ENCODE results near the gene ZSCAN10. TPM values are rescaled to one million over a fixed set of nuclear protein-coding genes. Genes with fewer than 3 reads are reported as not detected.

ZSCAN10 gene
- total RNA-seq (2022; extraction: Qiagen RNA extraction; ENCODE audit: low read depth), result 0.33 TPM in 1 of 5 replicates, not detected in the others

DNA sequence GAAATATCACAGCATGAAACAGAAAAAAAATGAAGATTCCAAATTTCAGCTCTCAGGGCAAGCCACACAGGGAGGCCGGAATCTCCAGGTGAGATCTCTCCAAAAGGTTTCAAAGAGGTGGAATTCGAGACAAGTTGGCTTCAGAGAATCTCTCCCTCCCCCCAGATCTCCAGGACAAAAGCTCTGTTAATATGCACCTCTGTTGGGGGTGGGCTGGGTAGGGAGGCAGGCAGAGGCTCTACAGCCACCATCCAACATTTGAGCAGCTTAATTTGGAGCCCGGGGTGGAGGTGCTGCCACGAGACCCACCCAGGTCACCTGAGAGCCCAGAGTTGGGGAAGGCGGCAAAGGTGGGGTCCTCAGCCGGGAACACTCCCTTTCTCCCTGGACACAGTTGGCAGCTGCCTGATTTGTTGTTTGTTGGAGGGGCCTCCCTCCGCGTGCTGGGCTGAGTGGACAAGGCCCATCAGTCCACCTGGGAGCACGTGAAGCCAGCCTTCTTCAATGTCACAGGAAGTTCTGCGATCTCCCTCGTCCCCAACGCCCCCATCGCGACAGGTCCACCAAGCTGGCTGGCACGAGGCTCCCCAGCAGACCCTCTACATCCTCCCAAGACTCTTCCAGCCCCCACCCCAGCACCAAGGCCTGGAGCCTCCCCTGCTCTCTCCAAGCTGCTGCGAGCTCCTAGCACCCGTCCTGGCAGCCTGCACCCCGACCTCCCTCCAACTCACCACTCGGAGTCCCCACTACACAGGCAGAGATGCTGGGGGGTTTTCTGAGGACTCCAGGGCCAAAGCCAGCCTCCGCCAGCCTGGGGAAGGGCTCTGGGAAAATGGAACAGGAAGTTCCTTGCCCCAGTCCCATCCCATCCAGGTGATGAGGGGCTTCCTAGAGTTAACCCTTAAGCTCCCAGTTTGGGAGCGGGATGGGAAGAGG, at the start of gene ZSCAN10:
TSS of gene ZSCAN10 (minus strand) at position 836 of the 936 bp plus-strand sequence. CDS start 6,357 bp downstream, outside the sequence.

GRCh38 chr16:3134338-3135125, 35.4 kb upstream of the ZSCAN10 start, which contains the start of gene ZNF213:
TSS of gene ZNF213 (plus strand) at chr16:3135029. CDS start at chr16:3137281, 2,252 bp downstream.

DNA sequence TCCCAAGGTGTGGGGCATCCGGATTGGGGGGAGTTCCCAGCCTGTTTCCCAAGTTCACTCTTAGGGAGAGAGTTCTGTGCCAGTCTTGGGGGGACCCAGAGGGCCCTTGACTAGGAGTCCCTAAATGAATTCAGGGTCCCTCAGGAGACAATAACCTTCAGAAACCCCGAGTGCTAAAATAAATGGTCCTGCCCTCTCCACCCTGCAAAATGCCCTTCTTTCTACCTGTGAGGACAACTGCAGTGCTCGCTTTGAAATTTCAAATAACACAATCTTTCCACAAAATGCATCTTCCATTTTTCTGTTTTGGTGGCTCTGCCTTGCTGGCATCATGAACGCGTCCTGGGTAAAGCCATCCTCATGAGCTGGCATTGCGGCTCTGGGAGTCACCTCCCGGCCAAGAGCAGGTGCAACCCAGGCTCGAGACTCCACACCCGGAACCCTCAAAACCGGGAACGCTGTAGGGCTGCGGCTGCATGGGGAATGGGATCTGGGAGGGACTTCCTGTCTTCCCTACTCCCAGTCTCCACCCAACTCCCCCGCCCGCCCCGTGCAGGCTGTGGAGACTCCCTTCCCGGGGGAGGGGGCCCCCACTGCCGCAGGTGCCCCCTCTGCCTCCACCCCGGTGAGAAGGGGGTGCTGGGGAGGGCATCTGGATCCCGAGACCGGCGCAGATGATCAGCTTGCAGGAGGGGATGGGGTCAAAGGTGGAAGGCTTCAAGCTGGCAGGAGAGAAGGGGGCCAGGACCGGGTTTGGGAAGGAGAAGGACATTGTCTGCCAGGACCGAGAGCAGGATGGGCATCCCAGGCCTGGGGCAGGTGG, 13.2 kb upstream of the ZSCAN10 start, which contains the start of gene ZNF205:
TSS of gene ZNF205 (plus strand) at position 529 of the 823 bp plus-strand sequence. CDS start 845 bp downstream, outside the sequence.

DNA sequence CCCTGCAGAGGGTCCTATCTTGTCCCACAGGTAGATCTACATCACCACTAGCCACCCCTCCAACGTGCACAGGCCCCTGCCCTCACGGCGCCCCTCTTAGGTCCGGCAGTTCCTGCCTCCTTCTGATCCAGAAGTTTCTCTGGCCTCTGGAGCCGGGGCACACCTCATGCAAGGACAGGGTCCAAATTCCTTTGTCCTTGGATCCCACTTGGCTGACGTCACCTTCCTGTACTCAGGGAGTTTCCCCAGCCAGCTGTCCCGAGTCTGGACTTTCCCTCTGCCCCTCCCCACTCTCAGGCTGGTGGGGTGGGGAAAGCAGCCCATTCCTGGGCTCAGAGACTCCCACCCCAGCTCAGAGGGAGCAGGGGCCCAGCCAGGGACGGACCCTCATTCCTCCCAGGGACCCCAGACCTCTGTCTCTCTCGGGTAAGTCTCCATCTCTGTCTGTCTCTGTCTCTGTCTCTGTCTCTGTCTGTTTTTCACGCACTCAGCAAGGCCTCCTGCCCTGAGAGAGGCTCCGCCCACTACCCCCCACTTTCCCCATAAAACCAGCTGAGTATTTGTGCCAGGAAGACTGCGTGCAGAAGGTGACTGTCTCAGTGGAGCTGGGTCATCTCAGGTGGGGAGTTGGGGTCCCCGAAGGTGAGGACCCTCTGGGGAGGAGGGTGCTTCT, 33.9 kb downstream of the ZSCAN10 start, which contains the start of gene IL32:
TSS of gene IL32 (plus strand) at position 572 of the 673 bp plus-strand sequence. CDS start 172 bp downstream, outside the sequence.

GRCh38 chr16:3045758-3046640, 53.1 kb downstream of the ZSCAN10 start, which contains the start of gene MMP25:
TSS of gene MMP25 (plus strand) at chr16:3046561. CDS start at chr16:3046918, 357 bp downstream.

Other genes with a start within 250 kb of the ZSCAN10 start
- 0.39 to 1.4 TPM (median 1.3 TPM) in 5 replicates for gene PRSS22, start 241.1 kb downstream of the ZSCAN10 start, total RNA-seq (2022; extraction: Qiagen RNA extraction; ENCODE audit: low read depth)
- gene FLYWCH2, start 216.1 kb downstream of the ZSCAN10 start, total RNA-seq (2022; extraction: Qiagen RNA extraction; ENCODE audit: low read depth), result 46.6 to 54.3 TPM (median 52.3 TPM) in 5 replicates
- 19.4 to 31.3 TPM (median 26.1 TPM) in 5 replicates for gene FLYWCH1, start 187.4 kb downstream of the ZSCAN10 start, total RNA-seq (2022; extraction: Qiagen RNA extraction; ENCODE audit: low read depth)
- 1.3 to 3.0 TPM (median 2.3 TPM) in 5 replicates for gene KREMEN2, start 135.0 kb downstream of the ZSCAN10 start, total RNA-seq (2022; extraction: Qiagen RNA extraction; ENCODE audit: low read depth)
- 32.0 to 45.1 TPM (median 41.2 TPM) in 5 replicates for gene PAQR4, start 129.9 kb downstream of the ZSCAN10 start, total RNA-seq (2022; extraction: Qiagen RNA extraction; ENCODE audit: low read depth)
- gene PKMYT1, start 118.8 kb downstream of the ZSCAN10 start, total RNA-seq (2022; extraction: Qiagen RNA extraction; ENCODE audit: low read depth), result 65.1 to 89.9 TPM (median 84.9 TPM) in 5 replicates
- 0.23 to 0.48 TPM (median 0.29 TPM) in 5 replicates for gene CLDN9, start 86.4 kb downstream of the ZSCAN10 start, total RNA-seq (2022; extraction: Qiagen RNA extraction; ENCODE audit: low read depth)
- gene CLDN6, start 81.1 kb downstream of the ZSCAN10 start, total RNA-seq (2022; extraction: Qiagen RNA extraction; ENCODE audit: low read depth), result 0.24 to 0.57 TPM (median 0.48 TPM) in 5 replicates
- 446 to 645 TPM (median 558 TPM) in 5 replicates for gene TNFRSF12A, start 78.9 kb downstream of the ZSCAN10 start, total RNA-seq (2022; extraction: Qiagen RNA extraction; ENCODE audit: low read depth)
- 212 to 248 TPM (median 240 TPM) in 5 replicates for gene HCFC1R1, start 75.4 kb downstream of the ZSCAN10 start, total RNA-seq (2022; extraction: Qiagen RNA extraction; ENCODE audit: low read depth)
- gene THOC6, start 75.3 kb downstream of the ZSCAN10 start, total RNA-seq (2022; extraction: Qiagen RNA extraction; ENCODE audit: low read depth), result 25.3 to 35.1 TPM (median 31.9 TPM) in 5 replicates
- not detected in 5 replicates for gene BICDL2, start 62.4 kb downstream of the ZSCAN10 start, total RNA-seq (2022; extraction: Qiagen RNA extraction; ENCODE audit: low read depth)
- 0.81 to 1.2 TPM (median 0.90 TPM) in 5 replicates for gene MMP25, start 52.7 kb downstream of the ZSCAN10 start, total RNA-seq (2022; extraction: Qiagen RNA extraction; ENCODE audit: low read depth)
- 21.6 to 35.8 TPM (median 29.8 TPM) in 5 replicates for gene IL32, start 33.7 kb downstream of the ZSCAN10 start, total RNA-seq (2022; extraction: Qiagen RNA extraction; ENCODE audit: low read depth)
- gene ZNF205, start 13.3 kb upstream of the ZSCAN10 start, total RNA-seq (2022; extraction: Qiagen RNA extraction; ENCODE audit: low read depth), result 10.8 to 15.4 TPM (median 14.6 TPM) in 5 replicates
- 9.1 to 12.0 TPM (median 11.5 TPM) in 5 replicates for gene ZNF213, start 35.7 kb upstream of the ZSCAN10 start, total RNA-seq (2022; extraction: Qiagen RNA extraction; ENCODE audit: low read depth)
- gene OR1F1, start 88.9 kb upstream of the ZSCAN10 start, total RNA-seq (2022; extraction: Qiagen RNA extraction; ENCODE audit: low read depth), result 0.18 to 0.67 TPM (median 0.35 TPM) in 4 of 5 replicates, not detected in the other
- gene ZNF200, start 135.9 kb upstream of the ZSCAN10 start, total RNA-seq (2022; extraction: Qiagen RNA extraction; ENCODE audit: low read depth), result 7.9 to 8.4 TPM (median 8.2 TPM) in 5 replicates
- gene MEFV, start 157.3 kb upstream of the ZSCAN10 start, total RNA-seq (2022; extraction: Qiagen RNA extraction; ENCODE audit: low read depth), result 0.16 TPM in 1 of 5 replicates, not detected in the others
- 34.5 to 40.6 TPM (median 38.5 TPM) in 5 replicates for gene ZNF263, start 184.2 kb upstream of the ZSCAN10 start, total RNA-seq (2022; extraction: Qiagen RNA extraction; ENCODE audit: low read depth)
- gene TIGD7, start 206.1 kb upstream of the ZSCAN10 start, total RNA-seq (2022; extraction: Qiagen RNA extraction; ENCODE audit: low read depth), result 0.73 to 1.7 TPM (median 1.2 TPM) in 5 replicates
- gene ZNF75A, start 206.2 kb upstream of the ZSCAN10 start, total RNA-seq (2022; extraction: Qiagen RNA extraction; ENCODE audit: low read depth), result 9.1 to 11.4 TPM (median 10.3 TPM) in 5 replicates

All from A549 treated with GW870086 at 1 μM for 4 hours (cell line).